OCI-LY7 (cell line): Measurements from ENCODE around the gene BICC1.

Experiments used
- CTCF ChIP-seq: fragments of 200-600 bp; sonication (generic); conservative IDR thresholded peaks from 2 replicates; pipeline ENCODE4 v1.5.1; 2014; ENCODE audit warnings: mild to moderate bottlenecking, antibody characterized with exemption, low read length, moderate library complexity, mixed read lengths
- EZH2phosphoT487 ChIP-seq: fragments of 200-600 bp; sonication (generic); IDR thresholded peaks from 2 replicates; pipeline ENCODE4 v1.6.1; 2018; ENCODE audit warnings: low read depth, borderline replicate concordance, mild to moderate bottlenecking, mixed run types, antibody characterized with exemption, low read length, moderate library complexity, mixed read lengths

- no peak for TF ChIP-seq CTCF
- TF ChIP-seq EZH2phosphoT487, result no peak
These were observed 41.6 kb downstream of the BICC1 start for GRCh38 chr10:58554316-58554715.
